Heart left ventricle (tissue), 16 donors: ENCODE results near the gene PPM1A. TPM values are rescaled to one million over a fixed set of nuclear protein-coding genes. Genes with fewer than 3 reads are reported as not detected.

Experiments
- ATAC-seq, 4 donors: fragments of 200-7000 bp; cut with Tn5 transposase; one replicate each; pipeline ENCODE4 v1.9.1; 2020 to 2022; ENCODE audit warnings: moderate library complexity in 4 of 4, mild to moderate bottlenecking in 3 of 4, moderate number of reproducible peaks in 1 of 4
- DNase-seq, 5 donors: peaks; one replicate each; pipeline ENCODE4 v3.0.0-alpha.2; 2020
- H3K27ac ChIP-seq, 12 donors: fragments of 200-600 bp; sonication (generic) in 4 of 12; one replicate each; pipeline versions ENCODE4 v1.5.0 to v1.8.0; 2016 to 2022; ENCODE audit warnings: mild to moderate bottlenecking in 2 of 12
- H3K27me3 ChIP-seq, 9 donors: fragments of 200-600 bp; sonication (generic) in 2 of 9; one replicate each; pipeline versions ENCODE4 v1.5.1 to v1.8.0; 2016 to 2022; ENCODE audit warnings: mild to moderate bottlenecking in 3 of 9
- H3K36me3 ChIP-seq, 9 donors: fragments of 200-600 bp; sonication (generic) in 2 of 9; one replicate each; pipeline versions ENCODE4 v1.5.0 to v1.8.0; 2018 to 2022; ENCODE audit warnings: mild to moderate bottlenecking in 2 of 9
- H3K4me1 ChIP-seq, 12 donors: fragments of 200-600 bp; sonication (generic) in 4 of 12; one replicate each; pipeline versions ENCODE4 v1.5.0 to v1.8.0; 2016 to 2022; ENCODE audit warnings: mild to moderate bottlenecking in 3 of 12
- H3K4me3 ChIP-seq, 12 donors: fragments of 200-600 bp; sonication (generic) in 4 of 12; one replicate each; pipeline versions ENCODE4 v1.5.0 to v1.8.0; 2017 to 2022; ENCODE audit warnings: mild to moderate bottlenecking in 9 of 12, moderate library complexity in 4 of 12
- H3K9me3 ChIP-seq, 12 donors: fragments of 200-600 bp; sonication (generic) in 4 of 12; one replicate each; pipeline versions ENCODE4 v1.5.0 to v1.8.0; 2016 to 2022; ENCODE audit warnings: mild to moderate bottlenecking in 1 of 12
- POLR2A ChIP-seq, 2 donors: fragments of 450-650 bp; IDR thresholded peaks; one replicate each; pipeline ENCODE4 v1.6.1; 2017; ENCODE audit warnings: antibody characterized with exemption in 2 of 2, mild to moderate bottlenecking in 2 of 2, moderate library complexity in 2 of 2
- WGBS, 4 donors: extraction: QIAGEN DNeasy Blood & Tissue Kit in 2 of 4; methylation state at CpG; one replicate each; pipeline versions ENCODE4 v1.1.5 to v1.1.7; 2013 to 2018; 5-methylcytosine and 5-hydroxymethylcytosine counted together
- intact Hi-C, 10 donors: fragments of 100-400 bp; cut with DNase I; formaldehyde crosslinking; loops; one replicate each; pipeline versions ENCODE4 v1.11.1 to v1.14.2; 2022
- long read RNA-seq, 3 donors: library from polyadenylated mRNA; unstranded; transcript quantifications; one replicate each; pipeline ENCODE4 v2.0.0, GENCODE V29; 2020 to 2021
- polyA plus RNA-seq, 2 donors: library from polyadenylated mRNA; stranded (reverse); fragments of 200-250 nt; gene quantifications; one replicate each; pipeline ENCODE4 v1.2.3, GENCODE V29; 2013
- total RNA-seq, 9 donors: library from RNA; depleted of rRNA in 2 of 9; stranded (reverse); fragments of >200 nt in 2 of 9; fragmentation: NEBNext Ultra II Directional in 3 of 9; extraction: Animal tissue kit (Norgen Biotek cat#: 25700) in 3 of 9; gene quantifications; one replicate each; pipeline versions ENCODE4 v1.1.0 to v1.2.4, GENCODE V29; 2016 to 2023
- TF ChIP-seq, protein P1 (sequence below), 12 donors: fragments of 200-600 bp; sonication (generic) in 4 of 12; IDR thresholded peaks; one replicate each; pipeline versions ENCODE4 v1.5.0 to v1.8.0; 2018 to 2022; ENCODE audit warnings: antibody characterized with exemption in 12 of 12, mild to moderate bottlenecking in 5 of 12
- donor health status: ischemic (EF 13 %, LVEDD 7.1; RV severe dilation, severe dysfunction).
- donor health status: healthy with polysubstance abuse.
- donor health status: DM: no; HTN: yes; CAD: no.
- donor health status: DM: no; HTN: no; CAD: no.
- donor health status: ischemic (EF 25% LVEDD 6.9; RV normal size, moderate dysfunction).
- donor health status: ischemic (EF 25% LVEDD 5.7; RV mildly dilated, moderate dysfunction).
- donor health status: healthy.
- donor health status: DM: yes; HTN: yes; CAD: no.
- donor health status: ischemic (EF 35%, LVEDD 5.7; RV mildly dilated, moderate dysfunction).
- donor health status: nonischemic (EF 11% LVEDD 7.7; RV severe dilation, severe dysfunction).
- donor health status: DM: yes; HTN: yes; CAD: no.
- donor health status: PGD.
- donor health status: ischemic (EF 29% LVEDD 5.4; RV normal size, mild dysfunction).
- donor health status: nonischemic (EF 23%, LVEDD 6.1; RV moderate dilation, normal function).

Gene PPM1A
- total RNA-seq: 100 to 1,000 TPM in 4 of 9 donors, 10 to 100 TPM in 5; 60.7 to 126 (median 95.1) TPM
- polyA plus RNA-seq: 10 to 100 TPM; 27.7 to 55.1 TPM
- long read RNA-seq, donor 1, full-length matches to known transcripts: 131 of 192 reads
- long read RNA-seq, donor 1, partial matches to known transcripts: 24 of 192 reads
- long read RNA-seq, donor 1, other reads (novel, unspliced or antisense): 37 of 192 reads
- long read RNA-seq, donor 2, full-length matches to known transcripts: 31 of 65 reads
- long read RNA-seq, donor 2, partial matches to known transcripts: 12 of 65 reads
- long read RNA-seq, donor 2, other reads (novel, unspliced or antisense): 22 of 65 reads
- long read RNA-seq, donor 3, full-length matches to known transcripts: 151 of 208 reads
- long read RNA-seq, donor 3, partial matches to known transcripts: 17 of 208 reads
- long read RNA-seq, donor 3, other reads (novel, unspliced or antisense): 40 of 208 reads

DNA sequence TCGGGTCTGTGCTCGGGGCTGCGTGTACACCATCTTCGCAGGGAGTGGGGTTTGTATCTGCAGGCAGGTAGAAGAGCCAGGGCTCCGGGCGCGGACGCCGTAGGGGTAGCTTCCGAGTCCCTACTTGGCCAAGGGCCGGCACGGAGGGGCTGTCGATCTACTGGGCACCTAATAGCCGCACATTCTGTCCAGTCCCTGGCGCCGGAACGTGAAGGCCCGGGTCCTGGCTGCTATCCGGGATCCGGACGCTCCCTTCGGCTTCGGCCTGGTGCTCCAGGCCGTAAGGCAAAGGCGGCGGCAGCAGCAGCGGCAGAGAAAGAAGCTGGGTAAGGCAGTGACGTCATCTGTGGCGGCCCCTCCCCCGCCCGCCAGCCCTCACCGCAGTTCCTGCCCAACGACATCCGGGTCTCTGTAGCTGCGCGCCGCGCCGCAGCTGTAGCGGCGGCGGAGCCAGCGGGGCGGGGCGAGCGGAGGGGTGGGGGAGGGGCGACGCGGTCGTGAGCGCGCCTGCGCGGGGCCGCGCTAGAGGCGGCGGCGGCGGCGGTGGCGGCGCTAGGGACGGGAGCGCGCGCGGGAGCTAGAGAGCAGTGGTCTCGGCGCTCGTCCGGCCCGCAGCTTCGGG lies at the start of gene PPM1A:
Gene PPM1A, plus strand, starts transcription at position 525 of the 622 bp plus-strand sequence. CDS start 33,483 bp downstream, outside the sequence.
- H3K27me3 ChIP-seq: no peaks in the 10 kb centered on the region
- DNase-seq: peak; percentile 96 to 98 (median 97)
- no peaks in the 10 kb centered on the region for H3K36me3 ChIP-seq
- H3K4me1 ChIP-seq: peaks cover 2 to 54% (median 36%) of the 10 kb centered on the region in 12 donors
- intact Hi-C loops: loop anchor here in 5 of 10 donors (1.0 to 10.0 kb wide), 6 partner anchors 83 to 164 kb away; partner anchors contain the start of genes PCNX4 (in 3 of the 5) and DHRS7 (in 1 of the 5)
- peak within 1 kb of the TSS; percentile 93 to 100 (median 100) for H3K27ac ChIP-seq
- WGBS, 4 donors: 0 to 2% (median 0%) methylated on average over 12 to 74 of the region's 74 CpGs
- ATAC-seq: peak; percentile 91 to 95 (median 94)
- no peaks in the 10 kb centered on the region for H3K9me3 ChIP-seq
- peak; percentile 39 to 82 for TF ChIP-seq POLR2A (IDR thresholded peaks at IDR 0.05)
- TF ChIP-seq, protein P1, sequence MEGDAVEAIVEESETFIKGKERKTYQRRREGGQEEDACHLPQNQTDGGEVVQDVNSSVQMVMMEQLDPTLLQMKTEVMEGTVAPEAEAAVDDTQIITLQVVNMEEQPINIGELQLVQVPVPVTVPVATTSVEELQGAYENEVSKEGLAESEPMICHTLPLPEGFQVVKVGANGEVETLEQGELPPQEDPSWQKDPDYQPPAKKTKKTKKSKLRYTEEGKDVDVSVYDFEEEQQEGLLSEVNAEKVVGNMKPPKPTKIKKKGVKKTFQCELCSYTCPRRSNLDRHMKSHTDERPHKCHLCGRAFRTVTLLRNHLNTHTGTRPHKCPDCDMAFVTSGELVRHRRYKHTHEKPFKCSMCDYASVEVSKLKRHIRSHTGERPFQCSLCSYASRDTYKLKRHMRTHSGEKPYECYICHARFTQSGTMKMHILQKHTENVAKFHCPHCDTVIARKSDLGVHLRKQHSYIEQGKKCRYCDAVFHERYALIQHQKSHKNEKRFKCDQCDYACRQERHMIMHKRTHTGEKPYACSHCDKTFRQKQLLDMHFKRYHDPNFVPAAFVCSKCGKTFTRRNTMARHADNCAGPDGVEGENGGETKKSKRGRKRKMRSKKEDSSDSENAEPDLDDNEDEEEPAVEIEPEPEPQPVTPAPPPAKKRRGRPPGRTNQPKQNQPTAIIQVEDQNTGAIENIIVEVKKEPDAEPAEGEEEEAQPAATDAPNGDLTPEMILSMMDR (IDR thresholded peaks at IDR 0.05): no peak
- H3K4me3 ChIP-seq: peak within 1 kb of the TSS; percentile 65 to 94 (median 84)

DNA sequence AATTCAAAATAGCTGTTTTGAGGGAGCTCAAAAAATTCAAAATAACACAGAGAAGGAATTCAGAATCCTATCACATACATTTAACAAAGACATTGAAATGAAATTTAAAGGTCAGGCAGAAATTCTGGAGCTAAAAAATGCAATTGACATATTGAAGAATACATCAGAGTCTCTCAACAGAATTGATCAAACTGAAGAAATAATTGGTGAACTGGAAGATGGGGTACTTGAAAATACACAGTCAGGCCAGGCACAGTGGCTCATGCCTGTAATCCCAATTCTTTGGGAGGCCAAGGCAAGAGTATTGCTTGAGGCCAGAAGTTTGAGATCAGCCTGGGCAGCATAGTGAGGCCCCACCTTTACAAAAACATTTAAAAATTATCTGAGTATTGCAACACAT lies 49.7 kb upstream of the PPM1A start:
- Histone ChIP-seq H3K27me3 (no peaks in the 10 kb centered on the region), H3K4me3 (no peak overlapping the region), H3K9me3 (peaks cover 0 to 23% (median 8%) of the 10 kb centered on the region in 12 donors), H3K27ac (no peak overlapping the region), H3K4me1 (peaks cover 0 to 5% (median under 1%) of the 10 kb centered on the region in 12 donors), H3K36me3 (no peaks in the 10 kb centered on the region)
- no peak for ATAC-seq
- no peak for DNase-seq
- intact Hi-C loops: loop anchor here in 6 of 10 donors (5.0 to 10.0 kb wide), 5 partner anchors 125 to 365 kb away; no protein-coding TSS in a partner anchor
- no peak for TF ChIP-seq POLR2A (IDR thresholded peaks at IDR 0.05)
- TF ChIP-seq, protein P1 (IDR thresholded peaks at IDR 0.05): no peak

DNA sequence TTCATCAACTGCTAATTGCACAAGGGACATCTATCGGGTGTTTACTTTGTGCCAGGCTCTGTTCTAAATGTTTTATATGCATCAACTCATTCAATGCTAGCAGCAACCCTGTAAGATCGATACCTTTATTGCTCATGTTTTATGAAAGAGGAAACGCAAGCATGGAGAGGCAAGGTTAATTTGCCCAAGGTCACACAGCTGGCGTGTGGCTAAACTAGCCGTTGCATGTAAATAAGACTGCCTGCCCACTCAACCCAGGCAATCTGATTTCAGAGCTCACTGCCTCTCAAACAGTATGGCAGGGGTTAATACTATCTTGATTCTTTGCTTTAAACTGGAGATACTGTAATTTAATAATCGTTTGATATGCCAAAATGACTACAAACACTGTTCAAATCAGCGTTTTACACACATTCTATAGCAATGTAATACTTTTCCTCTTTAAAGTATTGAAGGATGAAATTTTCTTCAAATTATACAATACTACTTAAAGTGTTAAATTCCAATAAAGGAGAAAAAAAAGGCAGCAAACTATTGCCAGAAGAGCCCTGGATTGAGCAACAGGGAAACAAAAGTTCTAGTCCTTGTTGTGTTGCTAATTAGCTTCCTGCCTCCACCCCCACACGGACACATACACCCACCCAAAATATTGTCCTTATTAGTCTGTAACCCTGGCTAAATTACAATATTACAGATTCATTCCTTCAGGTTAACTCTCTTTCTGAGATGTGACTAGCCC lies 44.7 kb upstream of the PPM1A start:
- H3K27ac ChIP-seq: peak overlapping the region in 6 of 12 donors; percentile 4 to 57 (median 28)
- intact Hi-C loops: loop anchor here in 1 of 10 donors (10.0 kb wide), 1 partner anchor 111 kb away; no protein-coding TSS in a partner anchor

More for the DNA sequence above, 44.7 kb upstream of the PPM1A start:
- Histone ChIP-seq H3K4me1 (peaks cover 0 to 15% (median 8%) of the 10 kb centered on the region in 12 donors), H3K36me3 (no peaks in the 10 kb centered on the region), H3K9me3 (peaks cover 0 to 14% (median 6%) of the 10 kb centered on the region in 12 donors), H3K27me3 (no peaks in the 10 kb centered on the region), H3K4me3 (no peak overlapping the region)
- 50 to 62% (median 53%) methylated on average over 8 of the region's 8 CpGs for WGBS, 4 donors
- TF ChIP-seq POLR2A (IDR thresholded peaks at IDR 0.05): no peak
- TF ChIP-seq, protein P1 (IDR thresholded peaks at IDR 0.05): no peak
- DNase-seq: no peak
- ATAC-seq: peak in 2 of 4 donors; percentile 28 to 47
